OCI-LY3 (cell line): ENCODE results near the gene UNC5CL.
A peak's percentile ranks its signal among the peaks of the same experiment; 100 is the strongest.
"Not testable (repeated sequence)": the region's sequence is repeated elsewhere in the genome, so short reads cannot be mapped to it uniquely, and the experiment has no call there.

ENCODE experiments used
- H2AFZ ChIP-seq: fragments of 200-600, 300-600 bp; shearing (Covaris generic); 2 replicates; pipeline ENCODE4 v1.6.0; 2014; ENCODE audit warnings: antibody characterized with exemption, low read depth, low read length
- H3K27ac ChIP-seq: fragments of 200-600, 300-600 bp; sonication (generic); 2 replicates; pipeline ENCODE4 v1.5.1; 2014; ENCODE audit warnings: mild to moderate bottlenecking, low read length, moderate library complexity, mixed read lengths
- H3K27me3 ChIP-seq: fragments of 200-600, 300-600 bp; sonication (generic); 2 replicates; pipeline ENCODE4 v1.6.1; 2014; ENCODE audit warnings: low read depth, low read length, mixed read lengths
- H3K36me3 ChIP-seq: fragments of 200-600, 300-600 bp; sonication (generic); replicated peaks from 2 replicates; pipeline ENCODE3; 2014; ENCODE audit warnings: low read depth, low read length, mixed read lengths
- H3K4me1 ChIP-seq: fragments of 300-600, 200-600 bp; sonication (generic); 2 replicates; pipeline ENCODE4 v1.6.1; 2014; ENCODE audit warnings: low read length, mixed read lengths
- H3K4me2 ChIP-seq: fragments of 200-600, 300-600 bp; sonication (generic); 2 replicates; pipeline ENCODE4 v1.6.1; 2014; ENCODE audit warnings: low read length, mixed read lengths
- H3K4me3 ChIP-seq: fragments of 300-600, 200-600 bp; sonication (generic); 2 replicates; pipeline ENCODE4 v1.5.1; 2014; ENCODE audit warnings: antibody characterized with exemption, mild to moderate bottlenecking, low read length, moderate library complexity
- H3K79me2 ChIP-seq: fragments of 300-600, 200-600 bp; shearing (Covaris generic); 2 replicates; pipeline ENCODE4 v1.6.1; 2014; ENCODE audit warnings: mild to moderate bottlenecking, low read length, mixed read lengths
- H3K9ac ChIP-seq: fragments of 300-600, 200-600 bp; shearing (Covaris generic); 2 replicates; pipeline ENCODE4 v1.6.0; 2014; ENCODE audit warnings: mild to moderate bottlenecking, low read length, moderate library complexity
- H3K9me3 ChIP-seq: fragments of 200-600, 300-600 bp; shearing (Covaris generic); 2 replicates; pipeline ENCODE4 v1.6.1; 2014; ENCODE audit warnings: low read length, mixed read lengths; ENCODE audit not compliant: insufficient read depth
- H4K20me1 ChIP-seq: fragments of 200-600, 300-600 bp; sonication (generic); 2 replicates; pipeline ENCODE4 v1.6.1; 2016; ENCODE audit warnings: low read length, mixed read lengths; ENCODE audit not compliant: insufficient read depth
- CTCF ChIP-seq: fragments of 200-600, 300-600 bp; sonication (generic); IDR thresholded peaks from 2 replicates; pipeline ENCODE4 v1.5.1; 2014; ENCODE audit warnings: antibody characterized with exemption, low read length, low read depth
- EZH2phosphoT487 ChIP-seq: fragments of 200-600 bp; shearing (Covaris generic); IDR thresholded peaks from 2 replicates; pipeline ENCODE4 v1.6.1; 2018; ENCODE audit warnings: antibody characterized with exemption, mixed run types, low read depth

The UNC5CL gene

GRCh38 chr6:41006217-41006616 is 32.8 kb downstream of the UNC5CL start:
- H2AFZ ChIP-seq, H3K4me1 ChIP-seq, H4K20me1 ChIP-seq, H3K36me3 ChIP-seq, H3K9ac ChIP-seq, H3K79me2 ChIP-seq, H3K27ac ChIP-seq, H3K9me3 ChIP-seq: not testable (repeated sequence)
- H3K4me2 ChIP-seq = peak overlapping the region; percentile 60
- peak; percentile 72 for TF ChIP-seq CTCF
- peak overlapping the region; percentile 37; the same call in 1 of the 2 replicates for H3K4me3 ChIP-seq
- peaks cover 53% of the 10 kb centered on the region for H3K27me3 ChIP-seq

- Histone ChIP-seq H4K20me1 (no peaks in the 10 kb centered on the region), H3K9me3 (no peaks in the 10 kb centered on the region), H3K27me3 (peaks cover 45% of the 10 kb centered on the region), H3K79me2 (no peaks in the 10 kb centered on the region), H3K4me3 (no peak overlapping the region), H3K4me1 (peaks cover 12% of the 10 kb centered on the region), H3K9ac (no peak overlapping the region), H3K36me3 (no peaks in the 10 kb centered on the region), H2AFZ (no peak overlapping the region), H3K4me2 (no peak overlapping the region), H3K27ac (no peak overlapping the region)
- TF ChIP-seq EZH2phosphoT487 = no peak
- no peak for TF ChIP-seq CTCF
These were observed 36.9 kb downstream of the UNC5CL start for GRCh38 chr6:41002168-41002567.

GRCh38 chr6:41000248-41000647 is 38.8 kb downstream of the UNC5CL start:
- Histone ChIP-seq H3K36me3 (no peaks in the 10 kb centered on the region), H3K9me3 (no peaks in the 10 kb centered on the region), H3K4me2 (no peak overlapping the region), H3K9ac (no peak overlapping the region), H2AFZ (no peak overlapping the region), H3K4me1 (peaks cover 8% of the 10 kb centered on the region), H4K20me1 (no peaks in the 10 kb centered on the region), H3K27me3 (peaks cover 37% of the 10 kb centered on the region), H3K4me3 (no peak overlapping the region), H3K79me2 (no peaks in the 10 kb centered on the region), H3K27ac (no peak overlapping the region)
- TF ChIP-seq CTCF (no peak), EZH2phosphoT487 (no peak)

- Histone ChIP-seq H3K4me2 (peak overlapping the region; percentile 35), H3K27me3 (peaks cover 30% of the 10 kb centered on the region), H3K27ac (no peak overlapping the region)
These were observed 39.5 kb downstream of the UNC5CL start for GRCh38 chr6:40999569-40999968.

More at GRCh38 chr6:40999569-40999968, 39.5 kb downstream of the UNC5CL start:
- no peaks in the 10 kb centered on the region for H3K79me2 ChIP-seq
- TF ChIP-seq EZH2phosphoT487 (no peak), CTCF (peak; percentile 83)
- no peaks in the 10 kb centered on the region for H4K20me1 ChIP-seq
- H3K36me3 ChIP-seq = no peaks in the 10 kb centered on the region
- peaks cover 8% of the 10 kb centered on the region for H3K4me1 ChIP-seq
- H3K4me3 ChIP-seq = no peak overlapping the region
- H3K9ac ChIP-seq = no peak overlapping the region
- H2AFZ ChIP-seq = no peak overlapping the region
- H3K9me3 ChIP-seq = no peaks in the 10 kb centered on the region
